Activated naive CD8-positive, alpha-beta T cell treated with anti-CD3 and anti-CD28 coated beads, Interleukin-2, amount 10 ng/mL, durations not matched to agents 7 days and 5 days (primary cell): ENCODE results near the gene TBXA2R. TPM values are rescaled to one million over a fixed set of nuclear protein-coding genes. Genes with fewer than 3 reads are reported as not detected.
A peak's percentile ranks its signal among the peaks of the same experiment; 100 is the strongest.
"Not testable (repeated sequence)": the region's sequence is repeated elsewhere in the genome, so short reads cannot be mapped to it uniquely, and the experiment has no call there.

Source experiments
- ATAC-seq: fragments of 150-1000 bp; cut with Tn5 transposase; one replicate; pipeline ENCODE4 v1.10.0; 2021; ENCODE audit warnings: low read depth, moderate library complexity
- POLR2A ChIA-PET: fragments of 350-600 bp; sonication (Branson Sonifier 250); formaldehyde crosslinking; loops from one replicate; lab custom pipeline; 2021; ENCODE audit warnings: antibody characterized with exemption; lab: Charles Lee
- DNase-seq: peaks from one replicate; pipeline ENCODE4 v3.0.0; 2021
- H3K27ac Mint-ChIP-seq: one replicate; pipeline ENCODE4 v1.8.0; 2022; ENCODE audit warnings: mild to moderate bottlenecking, mixed read lengths
- H3K27me3 Mint-ChIP-seq: one replicate; pipeline ENCODE4 v1.8.0; 2022; ENCODE audit warnings: mild to moderate bottlenecking, moderate library complexity, mixed read lengths
- H3K36me3 Mint-ChIP-seq: one replicate; pipeline ENCODE4 v1.8.0; 2021; ENCODE audit warnings: mild to moderate bottlenecking, mixed read lengths
- H3K4me1 Mint-ChIP-seq: one replicate; pipeline ENCODE4 v1.8.0; 2021; ENCODE audit warnings: mixed read lengths
- H3K4me3 Mint-ChIP-seq: one replicate; pipeline ENCODE4 v1.8.0; 2022; ENCODE audit warnings: mild to moderate bottlenecking, moderate library complexity, mixed read lengths
- H3K9me3 Mint-ChIP-seq: one replicate; pipeline ENCODE4 v1.8.0; 2021; ENCODE audit warnings: mixed read lengths
- total RNA-seq, 2 experiments: library from RNA; stranded (reverse); gene quantifications; one replicate each; pipeline ENCODE4 v1.2.3, GENCODE V29; 2021

Gene TBXA2R
- total RNA-seq, 2 experiments from 2014 or later = 1.7 to 2.1 TPM

- Mint-ChIP-seq H3K4me1 (no peaks in the 10 kb centered on the region), H3K36me3 (peaks cover 2% of the 10 kb centered on the region), H3K27ac (no peak overlapping the region), H3K4me3 (no peak overlapping the region), H3K9me3 (no peaks in the 10 kb centered on the region), H3K27me3 (no peaks in the 10 kb centered on the region)
- ATAC-seq (no peak), DNase-seq (no peak)
- POLR2A ChIA-PET = no interaction called here
Observed at GRCh38 chr19:3633559-3633988, 26.9 kb upstream of the TBXA2R start.

DNA sequence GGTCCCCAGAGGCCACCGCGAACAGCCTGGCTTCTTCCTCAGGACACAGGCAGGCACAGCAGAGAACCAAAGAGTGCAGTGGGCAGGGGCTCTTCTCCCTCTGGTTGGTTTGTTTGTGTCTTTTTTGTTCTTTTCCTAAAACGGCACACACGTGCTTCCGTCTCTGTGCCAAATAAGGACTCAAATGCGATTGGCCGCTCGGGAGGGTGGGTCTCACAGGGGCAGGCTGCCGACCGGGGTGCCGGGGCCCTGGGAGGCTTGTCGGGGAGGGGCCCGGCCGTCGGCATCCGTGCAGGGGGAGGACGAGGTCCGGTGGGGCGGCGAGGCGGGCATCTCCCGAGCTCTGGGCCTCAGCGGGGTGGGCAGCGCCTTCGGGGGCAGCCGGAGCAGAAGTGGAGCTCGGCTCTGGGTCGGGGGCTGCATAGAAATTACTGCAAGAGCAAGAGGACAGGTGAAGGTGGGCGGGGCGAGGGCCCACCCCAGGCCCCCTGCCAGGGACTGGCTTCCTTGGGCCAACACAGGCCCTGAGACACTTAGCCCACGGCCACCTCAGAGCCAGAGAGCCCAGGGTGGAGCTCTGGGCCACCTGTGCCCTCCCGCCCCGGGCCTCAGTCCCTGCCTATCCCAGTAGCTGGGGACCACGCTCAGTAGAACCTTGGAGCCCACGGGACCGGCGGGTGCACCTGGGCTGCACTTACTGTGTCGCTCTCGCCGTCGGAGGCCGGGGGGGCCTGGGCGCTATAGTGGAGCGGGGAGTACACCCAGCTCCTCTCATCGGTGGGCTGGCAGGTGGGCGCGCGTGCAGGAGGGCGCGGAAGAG is 26.3 kb upstream of the TBXA2R start:
- Mint-ChIP-seq H3K27ac (no peak overlapping the region), H3K36me3 (no peaks in the 10 kb centered on the region), H3K27me3 (no peaks in the 10 kb centered on the region), H3K4me1 (no peaks in the 10 kb centered on the region), H3K4me3 (no peak overlapping the region), H3K9me3 (no peaks in the 10 kb centered on the region)
- DNase-seq = no peak
- POLR2A ChIA-PET = no interaction called here
- ATAC-seq = no peak

DNA sequence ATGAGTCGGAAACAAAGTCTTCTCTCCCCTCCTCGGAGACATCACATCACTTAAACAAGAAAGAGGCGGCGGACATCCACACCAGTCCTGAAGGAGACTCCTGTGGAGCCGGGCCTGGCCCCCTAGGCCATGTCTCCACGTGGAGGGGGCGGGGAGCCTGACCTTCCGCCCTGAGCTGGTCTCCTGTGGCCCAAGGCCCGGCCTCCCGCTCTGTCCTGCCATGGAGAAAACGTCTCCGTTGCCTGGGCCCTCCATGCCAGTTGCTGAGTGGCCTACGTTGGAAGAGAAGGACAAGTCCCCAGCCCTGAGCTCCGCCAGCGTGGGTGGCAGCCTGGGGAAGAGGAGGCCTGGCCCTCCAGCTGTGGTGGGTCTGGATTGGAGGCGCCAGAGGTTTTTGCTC is 25.4 kb upstream of the TBXA2R start:
- POLR2A ChIA-PET = no interaction called here
- Mint-ChIP-seq H3K27ac (no peak overlapping the region), H3K4me3 (no peak overlapping the region), H3K9me3 (no peaks in the 10 kb centered on the region), H3K4me1 (peaks cover under 1% of the 10 kb centered on the region), H3K36me3 (no peaks in the 10 kb centered on the region), H3K27me3 (no peaks in the 10 kb centered on the region)
- no peak for ATAC-seq
- no peak for DNase-seq

GRCh38 chr19:3631053-3631861 is 24.6 kb upstream of the TBXA2R start:
- ATAC-seq (no peak), DNase-seq (no peak)
- Mint-ChIP-seq H3K27ac (no peak overlapping the region), H3K27me3 (no peaks in the 10 kb centered on the region), H3K4me1 (peaks cover 3% of the 10 kb centered on the region), H3K4me3 (no peak overlapping the region), H3K9me3 (no peaks in the 10 kb centered on the region), H3K36me3 (no peaks in the 10 kb centered on the region)
- POLR2A ChIA-PET = no interaction called here

DNA sequence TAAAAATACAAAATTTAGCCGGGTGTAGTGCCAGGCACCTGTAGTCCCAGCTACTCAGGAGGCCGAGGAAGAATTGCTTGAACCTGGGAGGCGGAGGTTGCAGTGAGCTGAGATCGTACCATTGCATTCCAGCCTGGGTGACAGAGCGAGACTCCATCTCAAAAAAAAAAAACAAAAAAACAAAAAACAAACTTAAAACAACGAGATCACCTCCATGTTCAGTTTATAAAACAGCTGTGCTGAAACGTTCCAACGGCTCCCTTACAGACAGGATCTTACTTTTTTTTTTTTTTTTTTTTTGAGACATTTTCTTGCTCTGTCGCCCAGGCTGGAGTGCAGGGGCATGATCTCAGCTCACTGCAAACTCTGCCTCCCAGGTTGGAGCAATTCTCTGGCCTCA is 22.1 kb upstream of the TBXA2R start:
- DNase-seq, H3K27me3 Mint-ChIP-seq, ATAC-seq, H3K4me3 Mint-ChIP-seq, POLR2A ChIA-PET, H3K27ac Mint-ChIP-seq, H3K36me3 Mint-ChIP-seq, H3K9me3 Mint-ChIP-seq: not testable (repeated sequence)
- peaks cover 13% of the 10 kb centered on the region for H3K4me1 Mint-ChIP-seq

GRCh38 chr19:3627351-3627723 is 20.7 kb upstream of the TBXA2R start:
- no peaks in the 10 kb centered on the region for H3K27me3 Mint-ChIP-seq
- H3K27ac Mint-ChIP-seq = peak overlapping the region; percentile 96
- POLR2A ChIA-PET = interaction anchor here (0.8 to 1.2 kb wide), 3 partner anchors 19 to 74 kb away, joined by 3 to 4 read pairs (median 4); no protein-coding TSS in a partner anchor
- H3K36me3 Mint-ChIP-seq = no peaks in the 10 kb centered on the region
- ATAC-seq (no peak), DNase-seq (no peak)
- peaks cover 13% of the 10 kb centered on the region for H3K4me1 Mint-ChIP-seq
- H3K4me3 Mint-ChIP-seq = peak overlapping the region; percentile 97
- H3K9me3 Mint-ChIP-seq = no peaks in the 10 kb centered on the region

DNA sequence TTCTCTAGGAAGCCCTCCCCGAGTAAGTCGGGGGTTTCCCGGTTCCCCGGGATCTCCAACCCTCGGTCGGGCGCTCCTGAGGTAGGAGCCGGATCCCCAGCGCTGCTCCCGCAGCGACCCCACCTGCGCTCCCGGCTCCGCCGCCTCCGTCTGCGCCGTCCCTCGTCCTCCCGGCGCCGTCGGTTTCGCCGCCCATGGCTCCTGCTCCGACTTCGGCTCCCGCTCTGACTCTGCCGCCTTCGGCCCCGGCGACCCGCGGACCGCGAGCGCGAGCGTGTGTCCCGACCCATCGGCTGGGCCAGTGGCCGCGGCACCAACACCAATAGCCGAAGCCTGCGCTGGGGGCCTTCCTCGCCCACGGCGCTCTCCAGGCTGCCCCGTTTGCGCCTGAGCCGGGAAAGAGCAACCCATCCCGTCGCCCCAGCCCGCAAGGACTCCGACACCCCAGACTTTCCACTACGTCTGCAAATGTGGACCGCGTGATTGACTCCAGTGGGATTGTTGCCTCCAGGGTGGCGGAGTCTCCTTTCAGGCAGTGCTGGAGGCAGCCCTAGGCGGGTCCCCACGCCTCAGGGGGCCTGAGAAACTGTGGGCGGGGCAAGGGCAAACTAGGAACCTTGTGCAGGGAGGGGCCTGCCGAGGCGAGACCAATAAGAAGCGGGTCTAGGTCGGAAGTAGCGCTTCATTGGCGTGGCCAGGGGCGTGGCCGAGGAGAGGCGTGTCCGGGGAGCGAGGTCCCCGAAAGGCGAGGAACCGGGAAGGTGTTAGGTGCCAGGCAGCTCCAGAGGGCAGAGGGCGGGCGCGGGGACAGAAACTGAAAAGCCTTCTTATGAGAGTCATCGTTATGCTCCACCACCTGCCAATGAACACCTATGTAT is 20.0 kb upstream of the TBXA2R start, which contains the start of gene CACTIN:
Gene CACTIN (minus strand): TSS at position 318 of the 878 bp plus-strand sequence. CDS start 28 bp downstream, at position 290.
- Mint-ChIP-seq H3K4me1 (peaks cover 13% of the 10 kb centered on the region), H3K27me3 (no peaks in the 10 kb centered on the region), H3K4me3 (peak within 1 kb of the TSS; percentile 97), H3K9me3 (no peaks in the 10 kb centered on the region), H3K36me3 (no peaks in the 10 kb centered on the region), H3K27ac (peak within 1 kb of the TSS; percentile 96)
- POLR2A ChIA-PET = interaction anchor here (1.1 to 1.2 kb wide), 2 partner anchors 18 to 73 kb away, joined by 4 read pairs; no protein-coding TSS in a partner anchor
- ATAC-seq (peak; percentile 94), DNase-seq (peak; percentile 97)

DNA sequence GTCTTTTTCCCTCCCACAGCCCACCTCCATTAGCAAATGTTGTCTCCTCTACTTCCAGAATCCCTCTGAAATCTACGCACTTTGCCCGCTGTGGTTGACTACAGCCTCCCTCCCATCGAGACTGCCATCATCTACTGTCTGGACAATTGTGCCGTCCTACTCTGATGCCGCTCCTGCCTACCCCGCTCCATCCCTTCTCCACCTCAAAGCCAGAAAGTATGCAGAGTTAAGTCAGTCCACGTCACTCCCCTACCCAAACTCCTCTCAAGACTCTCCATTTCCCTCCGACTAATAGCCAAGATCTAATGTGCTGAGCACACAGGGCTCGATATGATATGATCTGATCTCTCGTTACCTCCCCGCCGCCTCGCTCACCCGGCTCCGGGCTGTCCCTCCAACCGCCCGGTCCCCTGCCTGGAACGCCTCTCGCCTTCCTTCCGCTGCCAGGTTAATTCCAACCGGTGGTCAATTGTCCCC is 19.4 kb upstream of the TBXA2R start:
- Mint-ChIP-seq H3K27ac (peak overlapping the region; percentile 91), H3K4me3 (peak overlapping the region; percentile 97), H3K9me3 (no peaks in the 10 kb centered on the region), H3K27me3 (no peaks in the 10 kb centered on the region), H3K36me3 (no peaks in the 10 kb centered on the region), H3K4me1 (peaks cover 13% of the 10 kb centered on the region)
- DNase-seq (no peak), ATAC-seq (peak; percentile 10)
- POLR2A ChIA-PET = no interaction called here

- POLR2A ChIA-PET = no interaction called here
- Mint-ChIP-seq H3K36me3 (no peaks in the 10 kb centered on the region), H3K9me3 (no peaks in the 10 kb centered on the region), H3K27ac (no peak overlapping the region), H3K4me1 (peaks cover 13% of the 10 kb centered on the region), H3K27me3 (no peaks in the 10 kb centered on the region), H3K4me3 (no peak overlapping the region)
- DNase-seq (no peak), ATAC-seq (no peak)
Observed at GRCh38 chr19:3623716-3624115, 17.0 kb upstream of the TBXA2R start.

GRCh38 chr19:3622224-3622623 is 15.5 kb upstream of the TBXA2R start:
- H3K9me3 Mint-ChIP-seq = no peaks in the 10 kb centered on the region
- H3K4me1 Mint-ChIP-seq = peaks cover 17% of the 10 kb centered on the region
- H3K27me3 Mint-ChIP-seq = no peaks in the 10 kb centered on the region
- no peak overlapping the region for H3K4me3 Mint-ChIP-seq
- H3K36me3 Mint-ChIP-seq = no peaks in the 10 kb centered on the region
- no peak for DNase-seq
- no peak overlapping the region for H3K27ac Mint-ChIP-seq
- POLR2A ChIA-PET = interaction anchor here (1.5 kb wide), 1 partner anchor 18 kb away, joined by 4 read pairs; no protein-coding TSS in a partner anchor
- no peak for ATAC-seq

GRCh38 chr19:3621689-3622088 is 15.0 kb upstream of the TBXA2R start:
- no peaks in the 10 kb centered on the region for H3K27me3 Mint-ChIP-seq
- ATAC-seq = no peak
- H3K36me3 Mint-ChIP-seq = no peaks in the 10 kb centered on the region
- no peak overlapping the region for H3K27ac Mint-ChIP-seq
- H3K4me3 Mint-ChIP-seq = no peak overlapping the region
- POLR2A ChIA-PET = interaction anchor here (1.5 kb wide), 1 partner anchor 17 kb away, joined by 4 read pairs; no protein-coding TSS in a partner anchor
- no peaks in the 10 kb centered on the region for H3K9me3 Mint-ChIP-seq
- peaks cover 17% of the 10 kb centered on the region for H3K4me1 Mint-ChIP-seq
- no peak for DNase-seq

DNA sequence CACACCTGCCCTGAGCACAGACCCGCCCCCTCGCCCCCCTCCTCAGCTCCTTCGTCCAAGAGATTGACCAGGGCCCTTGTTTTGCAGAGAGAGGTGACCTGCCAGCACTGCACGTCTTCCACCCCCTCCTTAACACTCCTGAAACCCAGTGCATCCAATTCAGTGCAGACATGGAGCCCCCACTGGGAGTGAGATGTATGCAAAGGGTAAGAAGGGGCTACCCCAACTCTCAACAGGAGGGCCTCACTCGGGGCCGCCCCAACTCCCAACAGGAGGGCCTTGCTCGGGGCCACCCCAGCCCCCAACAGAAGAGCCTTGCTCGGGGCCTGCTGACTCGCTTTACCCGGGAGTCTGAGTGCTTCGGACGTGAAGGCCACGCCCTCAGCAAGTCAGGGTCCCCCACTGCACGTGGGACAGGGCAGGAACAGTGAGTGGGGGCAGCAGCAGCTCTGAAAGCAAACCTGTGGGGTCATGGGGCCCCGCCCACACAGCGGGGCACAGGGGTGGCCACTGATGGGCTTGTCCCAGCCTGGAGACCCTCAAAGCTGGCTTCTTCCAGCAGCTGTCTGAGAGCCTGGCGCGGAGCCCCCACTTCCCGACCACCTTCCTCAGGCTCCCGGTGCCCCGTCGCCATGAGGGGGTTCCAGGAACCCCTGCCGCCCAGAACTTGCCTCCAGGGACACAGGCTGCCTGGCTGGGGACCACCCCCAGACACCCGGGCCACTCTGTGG is 14.3 kb upstream of the TBXA2R start:
- peaks cover 15% of the 10 kb centered on the region for H3K4me1 Mint-ChIP-seq
- no peaks in the 10 kb centered on the region for H3K27me3 Mint-ChIP-seq
- H3K27ac Mint-ChIP-seq = no peak overlapping the region
- POLR2A ChIA-PET = interaction anchor here (1.5 kb wide), 1 partner anchor 16 kb away, joined by 4 read pairs; no protein-coding TSS in a partner anchor
- no peak for DNase-seq
- no peak overlapping the region for H3K4me3 Mint-ChIP-seq
- no peaks in the 10 kb centered on the region for H3K36me3 Mint-ChIP-seq
- no peaks in the 10 kb centered on the region for H3K9me3 Mint-ChIP-seq
- no peak for ATAC-seq
